ENCODE results near the gene SLC25A14.
"Not testable (repeated sequence)": the region's sequence is repeated elsewhere in the genome, so short reads cannot be mapped to it uniquely, and the experiment has no call there.

Gene SLC25A14

GRCh38 chrX:130339408-130340222 lies at the start of gene SLC25A14:
SLC25A14 (plus strand) TSS chrX:130339919; CDS start chrX:130340279, 360 bp downstream.
- peak; percentile 63 for DNase-seq

- DNase-seq, result no peak
Measured at GRCh38 chrX:130295519-130296296, 44.0 kb upstream of the SLC25A14 start.

GRCh38 chrX:130296297-130296678 lies 43.4 kb upstream of the SLC25A14 start:
- no peak for DNase-seq

GRCh38 chrX:130296743-130297142 lies 43.0 kb upstream of the SLC25A14 start:
- DNase-seq, result no peak

- DNase-seq, result no peak
Measured at GRCh38 chrX:130299279-130300009, 40.3 kb upstream of the SLC25A14 start.

- no peak for DNase-seq
Measured at GRCh38 chrX:130300010-130300282, 39.8 kb upstream of the SLC25A14 start.

GRCh38 chrX:130301405-130301804 lies 38.3 kb upstream of the SLC25A14 start:
- DNase-seq, result no peak

GRCh38 chrX:130301977-130302376 lies 37.7 kb upstream of the SLC25A14 start:
- DNase-seq, result no peak

- no peak for DNase-seq
Measured at GRCh38 chrX:130304587-130305368, 34.9 kb upstream of the SLC25A14 start.

GRCh38 chrX:130319886-130320285 lies 19.8 kb upstream of the SLC25A14 start:
- DNase-seq, result not testable (repeated sequence)

- no peak for DNase-seq
Measured at GRCh38 chrX:130321550-130321949, 18.2 kb upstream of the SLC25A14 start.

- DNase-seq, result no peak
Measured at GRCh38 chrX:130330146-130330545, 9.6 kb upstream of the SLC25A14 start.

- DNase-seq, result peak; percentile 31
Measured at GRCh38 chrX:130330706-130331105, 9.0 kb upstream of the SLC25A14 start.

GRCh38 chrX:130336531-130336930 lies 3.2 kb upstream of the SLC25A14 start:
- no peak for DNase-seq

- not testable (repeated sequence) for DNase-seq
Measured at GRCh38 chrX:130338869-130339268, 850 bp upstream of the SLC25A14 start.

GRCh38 chrX:130340271-130340670 lies 552 bp downstream of the SLC25A14 start:
- no peak for DNase-seq

GRCh38 chrX:130343411-130343810 lies 3.7 kb downstream of the SLC25A14 start:
- DNase-seq, result no peak

- no peak for DNase-seq
Measured at GRCh38 chrX:130347321-130347720, 7.6 kb downstream of the SLC25A14 start.

GRCh38 chrX:130351567-130351966 lies 11.8 kb downstream of the SLC25A14 start:
- DNase-seq, result no peak

- DNase-seq, result not testable (repeated sequence)
Measured at GRCh38 chrX:130352050-130352449, 12.3 kb downstream of the SLC25A14 start.

GRCh38 chrX:130376077-130376476 lies 36.4 kb downstream of the SLC25A14 start:
- no peak for DNase-seq

GRCh38 chrX:130378024-130378669 lies 38.4 kb downstream of the SLC25A14 start:
- no peak for DNase-seq

Measured in CD4-positive, alpha-beta T cell treated with Interferon gamma for 1 hour (primary cell).